PC-3 (cell line): ENCODE data around the gene DPH1. TPM values are rescaled to one million over a fixed set of nuclear protein-coding genes. Genes with fewer than 3 reads are reported as not detected.

ENCODE experiments used
- ATAC-seq: fragments of 200-7000 bp; cut with Tn5 transposase; 2 replicates; pipeline ENCODE4 v1.9.1; 2020; ENCODE audit warnings: mild to moderate bottlenecking, moderate library complexity
- BruUV-seq: library from RNA; stranded (reverse); fragments of 400-500 nt; replicated peaks from 2 replicates; lab custom pipeline; 2021; lab: Mats Ljungman, UMichigan
- CTCF ChIA-PET: fragments of 300-600 bp; sonication (Branson Sonifier 250); formaldehyde crosslinking; loops from one replicate; lab custom pipeline; 2022; ENCODE audit warnings: antibody characterized with exemption; lab: Charles Lee
- POLR2A ChIA-PET: fragments of 300-600 bp; sonication (Branson Sonifier 250); formaldehyde crosslinking; loops from one replicate; lab custom pipeline; 2022; ENCODE audit warnings: antibody characterized with exemption; ENCODE audit not compliant: unreplicated experiment; lab: Charles Lee
- DNase-seq: peaks from one replicate; pipeline ENCODE4 v3.0.0-alpha.2; 2015
- H2AFZ ChIP-seq: fragments of 300-600 bp; sonication (generic); 2 replicates; pipeline ENCODE4 v1.6.0; 2016; ENCODE audit warnings: antibody characterized with exemption, low read length
- H3F3A ChIP-seq: fragments of 300-600 bp; sonication (generic); one replicate; pipeline ENCODE4 v1.6.0; 2017; ENCODE audit warnings: antibody characterized with exemption, low read length, control low read depth, mild to moderate bottlenecking; ENCODE audit not compliant: unreplicated experiment
- H3K27ac ChIP-seq: fragments of 300-600 bp; sonication (generic); 2 replicates; pipeline ENCODE4 v1.5.1; 2016; ENCODE audit warnings: mild to moderate bottlenecking, low read length
- H3K27me3 ChIP-seq: fragments of 300-600 bp; sonication (generic); 2 replicates; pipeline ENCODE4 v1.6.1; 2016; ENCODE audit warnings: low read length, mixed read lengths
- H3K36me3 ChIP-seq: fragments of 300-600 bp; sonication (generic); 2 replicates; pipeline ENCODE4 v1.6.1; 2016; ENCODE audit warnings: low read depth, mixed run types, low read length, mixed read lengths
- H3K4me1 ChIP-seq: fragments of 300-600 bp; sonication (generic); 2 replicates; pipeline ENCODE4 v1.5.1; 2016; ENCODE audit warnings: low read length; ENCODE audit not compliant: insufficient read depth
- H3K4me2 ChIP-seq: fragments of 300-600 bp; sonication (generic); 2 replicates; pipeline ENCODE4 v1.6.0; 2016; ENCODE audit warnings: low read length
- H3K4me3 ChIP-seq: fragments of 300-600 bp; sonication (generic); 2 replicates; pipeline ENCODE4 v1.5.1; 2016; ENCODE audit warnings: mild to moderate bottlenecking, low read length, mixed read lengths
- H3K79me2 ChIP-seq: fragments of 300-600 bp; sonication (generic); 2 replicates; pipeline ENCODE4 v1.6.1; 2017; ENCODE audit warnings: low read length, mixed read lengths
- H3K9ac ChIP-seq: fragments of 300-600 bp; sonication (generic); 2 replicates; pipeline ENCODE4 v1.6.0; 2016; ENCODE audit warnings: mild to moderate bottlenecking, low read length
- H3K9me2 ChIP-seq: fragments of 300-600 bp; sonication (generic); replicated peaks from 2 replicates; pipeline ENCODE4 v1.6.1; 2016; ENCODE audit warnings: mixed run types, low read length, mixed read lengths
- H3K9me3 ChIP-seq: fragments of 300-600 bp; sonication (generic); 2 replicates; pipeline ENCODE4 v1.6.1; 2016; ENCODE audit warnings: low read length, mixed read lengths
- H4K20me1 ChIP-seq: fragments of 300-600 bp; sonication (generic); 2 replicates; pipeline ENCODE4 v1.6.1; 2016; ENCODE audit warnings: low read length, mixed read lengths
- EZH2 ChIP-seq: fragments of 300-600 bp; sonication (generic); IDR thresholded peaks from one replicate; pipeline ENCODE4 v1.6.1; 2017; ENCODE audit warnings: antibody characterized with exemption, mild to moderate bottlenecking, low read length; ENCODE audit not compliant: unreplicated experiment
- EZH2phosphoT487 ChIP-seq: fragments of 300-600 bp; sonication (generic); IDR thresholded peaks from 2 replicates; pipeline ENCODE4 v1.6.1; 2018; ENCODE audit warnings: mild to moderate bottlenecking, antibody characterized with exemption, low read length, borderline replicate concordance
- intact Hi-C: fragments of 100-400 bp; cut with micrococcal nuclease; formaldehyde crosslinking; loops from 2 replicates; pipeline ENCODE4 v1.9.0; 2023
- total RNA-seq: library from RNA; depleted of rRNA; stranded (reverse); fragments of >200 nt; gene quantifications from 2 replicates; pipeline ENCODE4 v1.2.3, GENCODE V29; 2014
- TF ChIP-seq, protein P1 (sequence below): fragments of 300-600 bp; sonication (generic); conservative IDR thresholded peaks from 2 replicates; pipeline ENCODE4 v1.5.1; 2017; ENCODE audit warnings: antibody characterized with exemption, low read depth, mild to moderate bottlenecking, low read length

Gene DPH1
- total RNA-seq, 1 experiment from 2014 or later = 47.9 TPM

DNA sequence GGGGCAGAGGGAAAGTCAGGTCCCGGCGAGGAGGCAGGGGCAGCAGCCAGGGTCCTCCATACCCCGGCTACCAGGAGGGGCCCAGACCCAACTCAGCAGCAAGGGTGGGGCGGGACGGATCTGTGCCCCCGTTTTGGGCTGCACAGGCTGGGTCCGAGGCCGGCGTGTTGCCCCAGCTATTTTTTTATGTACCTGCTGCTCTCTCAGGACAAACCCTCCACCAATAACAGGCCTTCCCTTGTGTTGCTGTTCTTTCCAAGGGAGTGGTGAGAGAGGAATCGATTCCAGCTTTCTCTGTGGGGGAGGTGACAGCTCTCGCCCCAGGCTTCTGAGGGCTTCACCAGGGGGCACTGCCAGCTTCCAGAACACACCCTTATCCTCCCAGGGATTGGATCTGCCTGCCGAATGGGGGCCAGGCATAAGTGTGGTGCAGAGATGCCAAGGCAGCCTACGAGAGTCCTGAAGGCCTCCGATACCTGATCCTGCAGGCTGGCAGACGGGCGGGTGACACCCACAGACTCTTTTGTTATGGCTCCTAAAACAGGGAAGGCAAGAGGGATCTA is 27.1 kb upstream of the DPH1 start:
- BruUV-seq = no TSS peak
- no peak overlapping the region for H3K4me2 ChIP-seq
- H3K27me3 ChIP-seq = no peaks in the 10 kb centered on the region
- TF ChIP-seq, protein P1, sequence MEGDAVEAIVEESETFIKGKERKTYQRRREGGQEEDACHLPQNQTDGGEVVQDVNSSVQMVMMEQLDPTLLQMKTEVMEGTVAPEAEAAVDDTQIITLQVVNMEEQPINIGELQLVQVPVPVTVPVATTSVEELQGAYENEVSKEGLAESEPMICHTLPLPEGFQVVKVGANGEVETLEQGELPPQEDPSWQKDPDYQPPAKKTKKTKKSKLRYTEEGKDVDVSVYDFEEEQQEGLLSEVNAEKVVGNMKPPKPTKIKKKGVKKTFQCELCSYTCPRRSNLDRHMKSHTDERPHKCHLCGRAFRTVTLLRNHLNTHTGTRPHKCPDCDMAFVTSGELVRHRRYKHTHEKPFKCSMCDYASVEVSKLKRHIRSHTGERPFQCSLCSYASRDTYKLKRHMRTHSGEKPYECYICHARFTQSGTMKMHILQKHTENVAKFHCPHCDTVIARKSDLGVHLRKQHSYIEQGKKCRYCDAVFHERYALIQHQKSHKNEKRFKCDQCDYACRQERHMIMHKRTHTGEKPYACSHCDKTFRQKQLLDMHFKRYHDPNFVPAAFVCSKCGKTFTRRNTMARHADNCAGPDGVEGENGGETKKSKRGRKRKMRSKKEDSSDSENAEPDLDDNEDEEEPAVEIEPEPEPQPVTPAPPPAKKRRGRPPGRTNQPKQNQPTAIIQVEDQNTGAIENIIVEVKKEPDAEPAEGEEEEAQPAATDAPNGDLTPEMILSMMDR = no peak
- TF ChIP-seq EZH2 (no peak), EZH2phosphoT487 (no peak)
- intact Hi-C loops = no loop called here
- H3K9me3 ChIP-seq = no peaks in the 10 kb centered on the region
- no peak overlapping the region for H3K4me3 ChIP-seq
- DNase-seq (no peak), ATAC-seq (no peak)
- POLR2A ChIA-PET = no interaction called here
- H3F3A ChIP-seq = no peaks in the 10 kb centered on the region
- no peak overlapping the region for H3K27ac ChIP-seq
- H3K9ac ChIP-seq = no peak overlapping the region
- no peaks in the 10 kb centered on the region for H4K20me1 ChIP-seq
- H2AFZ ChIP-seq = no peak overlapping the region
- no peaks in the 10 kb centered on the region for H3K36me3 ChIP-seq
- CTCF ChIA-PET = no interaction called here
- H3K9me2 ChIP-seq = no peaks in the 10 kb centered on the region
- H3K4me1 ChIP-seq = no peaks in the 10 kb centered on the region
- no peaks in the 10 kb centered on the region for H3K79me2 ChIP-seq

DNA sequence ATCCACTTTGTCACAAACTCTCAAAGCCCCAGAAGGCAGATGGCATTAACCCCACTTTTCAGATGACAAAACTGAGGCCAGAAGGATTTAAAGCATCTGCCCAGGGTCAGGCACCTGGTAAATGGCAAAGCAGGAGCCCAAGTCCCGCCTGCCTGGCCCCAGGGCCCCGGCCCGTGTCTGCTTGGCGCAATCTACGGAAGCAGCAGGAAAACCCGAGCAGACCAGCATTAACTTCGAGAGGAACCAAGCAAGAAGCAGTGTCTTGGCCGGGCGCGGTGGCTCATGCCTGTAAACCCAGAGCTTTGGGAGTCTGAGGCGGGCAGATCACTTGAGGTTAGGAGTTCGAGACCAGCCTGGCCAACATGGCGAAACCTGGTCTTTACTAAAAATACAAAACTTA is 26.4 kb upstream of the DPH1 start:
- Histone ChIP-seq H3K4me3 (no peak overlapping the region), H3K27me3 (no peaks in the 10 kb centered on the region), H3F3A (no peaks in the 10 kb centered on the region), H3K4me2 (no peak overlapping the region), H3K9me3 (no peaks in the 10 kb centered on the region), H3K9me2 (no peaks in the 10 kb centered on the region), H3K79me2 (no peaks in the 10 kb centered on the region), H3K9ac (no peak overlapping the region), H2AFZ (no peak overlapping the region), H4K20me1 (no peaks in the 10 kb centered on the region), H3K4me1 (peaks cover under 1% of the 10 kb centered on the region), H3K27ac (no peak overlapping the region), H3K36me3 (no peaks in the 10 kb centered on the region)
- TF ChIP-seq EZH2 = no peak
- TF ChIP-seq, protein P1 = no peak
- no peak for TF ChIP-seq EZH2phosphoT487
- intact Hi-C loops = no loop called here
- no peak for DNase-seq
- ATAC-seq = no peak
- ChIA-PET POLR2A (no interaction called here), CTCF (no interaction called here)
- no TSS peak for BruUV-seq

DNA sequence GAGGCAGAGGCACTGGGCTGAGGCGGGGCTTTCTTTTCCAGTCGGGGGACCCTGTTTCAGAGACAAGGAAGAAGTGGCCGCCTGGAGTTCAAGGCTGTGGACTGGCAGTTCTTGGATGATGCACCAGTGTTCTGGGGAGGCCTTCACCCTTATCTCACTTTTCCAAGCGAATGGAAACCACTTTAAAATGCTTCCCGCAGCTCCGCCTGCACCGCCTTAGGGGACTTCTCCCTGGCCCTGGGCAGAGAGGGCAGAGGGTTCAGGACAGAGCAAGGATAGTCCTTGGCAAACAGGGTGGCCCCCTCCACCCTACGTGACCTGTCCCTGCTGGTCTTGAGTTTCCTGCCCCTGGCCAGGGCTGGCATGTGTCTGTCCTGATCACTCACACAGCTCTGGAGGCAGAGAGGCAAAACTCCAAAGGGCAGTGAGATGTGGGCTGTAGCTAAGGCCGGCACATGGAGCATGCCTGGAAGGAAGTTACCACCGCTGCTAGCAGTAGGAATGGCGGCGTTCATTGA is 25.5 kb upstream of the DPH1 start:
- Histone ChIP-seq H3K4me1 (peaks cover 6% of the 10 kb centered on the region), H2AFZ (no peak overlapping the region), H3K9me3 (no peaks in the 10 kb centered on the region), H3K79me2 (0 out of 2 replicates have a peak, but pooled peaks cover 1% of the 10 kb centered on the region), H3K27me3 (no peaks in the 10 kb centered on the region), H3K4me3 (no peak overlapping the region), H3K9ac (no peak overlapping the region), H3K27ac (no peak overlapping the region), H3K4me2 (no peak overlapping the region), H3K9me2 (no peaks in the 10 kb centered on the region), H4K20me1 (no peaks in the 10 kb centered on the region), H3F3A (no peaks in the 10 kb centered on the region), H3K36me3 (no peaks in the 10 kb centered on the region)
- intact Hi-C loops = no loop called here
- ChIA-PET POLR2A (no interaction called here), CTCF (no interaction called here)
- no TSS peak for BruUV-seq
- TF ChIP-seq EZH2 (no peak), EZH2phosphoT487 (no peak)
- TF ChIP-seq, protein P1 = no peak
- ATAC-seq (no peak), DNase-seq (no peak)
